Glomerular endothelial cell (primary cell): ENCODE results near the gene TET3. TPM values are rescaled to one million over a fixed set of nuclear protein-coding genes. Genes with fewer than 3 reads are reported as not detected.
"Not testable (repeated sequence)": the region's sequence is repeated elsewhere in the genome, so short reads cannot be mapped to it uniquely, and the experiment has no call there.

Experiments used
- DNase-seq: peaks from one replicate; pipeline ENCODE4 v3.0.0-alpha.2; 2011; ENCODE audit warnings: low read depth, low spot score; ENCODE audit errors: extremely low read depth
- total RNA-seq: library from RNA; depleted of rRNA; stranded (reverse); fragments of >200 nt; gene quantifications from 2 replicates; pipeline ENCODE4 v1.2.3, GENCODE V29; 2015

Gene TET3
- 5.7 and 13.7 TPM in 2 replicates for total RNA-seq

DNA sequence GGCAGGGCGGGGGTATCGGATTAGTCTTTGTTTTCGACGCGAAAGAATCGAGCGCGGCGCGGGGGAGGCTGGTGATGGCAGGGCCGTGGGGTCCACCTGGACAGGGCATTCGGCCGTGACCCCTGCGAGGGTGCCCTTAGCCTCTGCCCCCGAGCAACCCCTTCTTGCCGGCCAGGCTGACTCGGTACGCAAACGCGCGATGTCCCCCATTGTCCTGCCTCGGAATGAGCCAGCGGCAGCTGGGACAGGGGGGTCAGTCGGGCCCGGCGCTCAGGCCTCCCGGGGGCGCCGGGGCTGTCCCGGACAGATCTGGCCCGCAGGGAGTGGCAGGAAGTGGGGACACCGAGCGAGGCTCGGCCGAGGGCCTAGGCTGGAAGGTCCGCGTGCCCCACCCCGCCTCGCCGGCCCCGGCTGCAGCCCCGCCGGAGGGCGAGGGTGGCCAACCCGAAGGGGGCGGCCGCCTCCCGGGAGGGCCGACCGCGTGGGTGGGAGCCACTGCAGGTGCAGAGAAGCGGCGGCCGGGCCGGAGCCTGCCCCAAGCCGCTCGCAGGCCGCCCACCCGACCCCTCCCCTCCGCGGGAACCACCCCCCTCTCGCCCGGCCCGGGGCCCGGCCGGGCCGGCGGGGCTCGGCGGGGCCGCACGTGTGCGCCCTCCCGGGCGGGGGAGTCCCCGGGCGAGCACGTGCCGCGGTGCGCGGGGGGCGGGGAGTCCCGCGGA lies at the start of gene TET3:
Gene TET3 (plus strand): TSS at position 708 of the 719 bp plus-strand sequence. CDS start 1,494 bp downstream, outside the sequence.
- no peak for DNase-seq

DNA sequence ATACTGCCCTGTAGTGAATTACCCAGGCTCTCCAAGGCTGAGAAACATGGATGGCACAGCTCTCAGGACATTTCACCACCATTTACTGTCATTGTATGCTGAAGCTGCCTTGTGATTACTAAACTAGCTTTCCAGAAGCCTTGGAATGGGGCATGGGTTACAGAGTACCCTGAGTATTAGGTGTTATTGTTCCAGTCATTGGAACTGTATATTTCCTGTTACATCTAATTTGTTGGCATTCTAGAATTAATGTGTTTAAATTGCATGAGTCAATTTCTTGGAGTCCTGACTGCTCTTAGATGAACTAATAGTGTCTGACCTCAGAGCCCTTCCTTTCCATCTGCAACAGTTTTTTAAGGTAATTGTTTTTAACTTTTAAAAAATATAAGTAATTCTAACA lies 49.1 kb upstream of the TET3 start:
- DNase-seq = no peak

DNA sequence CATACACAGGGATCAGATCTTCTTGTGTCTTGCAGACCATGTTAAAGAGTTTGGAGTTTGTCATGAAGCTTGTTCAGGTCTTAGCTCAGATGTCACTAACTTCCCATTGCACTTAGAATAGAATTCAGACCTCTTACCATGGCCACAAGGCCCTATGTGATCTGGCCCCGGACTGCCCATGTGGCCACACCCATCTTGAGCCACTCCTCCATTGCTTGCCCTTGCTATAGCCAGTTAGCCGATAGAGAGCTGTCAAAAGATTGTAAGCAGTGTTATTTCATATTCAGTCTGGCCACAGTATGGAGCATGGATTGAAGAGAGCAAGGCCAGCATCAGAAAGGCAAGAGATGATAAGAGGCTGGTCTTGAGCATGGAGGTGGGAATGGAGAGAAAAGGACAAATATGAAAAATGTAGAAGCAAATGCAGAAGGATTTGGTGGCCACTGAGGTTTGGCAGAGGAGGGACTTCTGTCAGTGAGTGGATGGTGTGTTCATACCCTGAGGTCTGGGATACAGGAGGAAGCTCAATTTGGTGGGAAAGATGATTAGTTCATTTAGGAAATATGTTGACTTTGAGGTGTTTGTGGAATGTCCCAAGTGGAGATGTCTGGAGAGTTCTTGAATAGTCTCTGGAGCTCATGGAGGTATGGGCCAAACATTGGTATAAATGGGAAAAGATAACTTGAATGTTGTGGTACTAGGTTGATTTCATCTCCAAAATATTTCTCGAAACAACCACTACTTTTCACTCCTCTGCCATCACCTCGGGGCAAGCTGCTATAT lies 47.4 kb upstream of the TET3 start:
- DNase-seq = no peak

DNA sequence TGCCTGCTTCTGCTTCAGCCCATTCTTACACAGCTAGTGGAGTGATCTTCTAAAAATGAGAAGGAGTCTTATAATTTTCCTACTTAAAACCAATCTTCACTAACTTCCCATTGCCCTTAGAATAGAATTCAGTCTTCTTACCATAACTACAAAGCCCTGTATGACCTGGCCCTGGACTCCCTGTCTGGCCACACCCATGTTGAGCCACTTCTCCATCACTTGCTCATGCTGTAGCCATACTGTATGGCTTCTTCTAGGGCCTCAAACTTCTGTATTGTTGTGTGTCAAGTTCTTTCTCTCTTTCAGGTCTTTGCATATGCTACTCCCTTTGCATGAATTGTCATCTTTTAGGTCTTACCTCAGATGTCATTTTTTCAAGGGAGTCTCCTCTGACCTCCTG lies 46.8 kb upstream of the TET3 start:
- no peak for DNase-seq

DNA sequence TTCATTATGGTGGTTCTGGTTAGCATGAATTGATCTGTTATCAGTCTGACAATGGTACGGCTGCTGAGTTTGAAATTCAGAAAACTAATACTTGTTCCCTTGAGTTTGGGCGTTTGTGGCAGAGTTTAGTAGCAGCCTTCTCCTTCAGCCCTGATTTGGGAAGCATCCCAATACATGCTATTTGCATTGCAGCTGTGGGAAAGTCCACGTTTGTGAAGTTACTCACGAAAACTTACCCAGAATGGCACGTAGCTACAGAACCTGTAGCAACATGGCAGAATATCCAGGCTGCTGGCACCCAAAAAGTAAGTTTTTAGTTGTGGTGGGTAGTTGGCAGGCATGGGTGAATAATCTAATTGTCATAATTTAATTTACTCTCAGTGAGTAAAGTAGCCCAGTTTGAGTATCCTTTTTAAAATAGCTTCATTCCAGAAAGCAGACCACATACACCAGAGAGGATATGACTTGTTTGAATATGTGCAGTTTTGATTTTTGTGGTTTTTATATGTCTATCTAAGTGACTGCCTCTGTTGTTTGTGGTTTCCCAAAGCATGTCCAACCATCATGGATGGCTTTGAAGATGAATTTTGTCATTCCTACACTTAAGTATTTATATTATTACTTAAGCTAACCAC lies 45.9 kb upstream of the TET3 start:
- DNase-seq = no peak

DNA sequence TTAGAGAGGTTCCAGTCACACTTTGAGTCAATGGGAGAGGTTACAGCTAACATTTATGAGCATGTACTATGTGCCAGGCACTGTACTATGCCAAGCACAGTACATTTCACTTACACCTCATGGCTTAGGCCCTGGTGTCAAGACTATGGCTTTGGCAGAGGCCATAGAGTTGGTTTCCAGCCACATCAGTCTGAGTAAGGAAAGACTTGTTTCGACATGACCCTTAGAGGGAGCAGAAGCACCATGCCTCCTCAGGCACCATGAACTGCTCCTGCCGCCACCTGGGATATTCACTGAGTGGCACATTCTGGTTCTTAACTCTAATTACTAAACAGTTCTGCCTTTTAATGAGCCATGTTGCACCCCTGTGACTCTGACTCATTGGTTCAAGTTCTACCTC lies 45.3 kb upstream of the TET3 start:
- no peak for DNase-seq

DNA sequence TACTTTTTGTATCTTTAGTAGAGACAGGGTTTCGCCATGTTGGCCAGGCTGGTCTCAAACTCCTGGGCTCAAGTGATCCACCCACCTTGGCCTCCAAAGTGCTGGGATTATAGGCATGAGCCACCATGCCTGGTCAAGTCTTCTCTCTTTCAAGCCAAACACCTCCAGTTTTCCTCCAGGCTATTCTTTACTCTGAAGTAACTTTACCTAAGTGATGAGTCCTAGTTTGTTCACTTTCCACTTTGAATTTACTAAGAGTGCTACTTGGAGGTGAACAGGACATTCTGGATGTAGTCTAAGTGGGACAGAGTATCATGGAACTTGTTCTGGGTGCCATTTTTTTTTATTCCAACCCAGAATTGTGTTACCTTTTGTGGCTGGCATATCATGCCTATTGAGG lies 44.6 kb upstream of the TET3 start:
- not testable (repeated sequence) for DNase-seq

DNA sequence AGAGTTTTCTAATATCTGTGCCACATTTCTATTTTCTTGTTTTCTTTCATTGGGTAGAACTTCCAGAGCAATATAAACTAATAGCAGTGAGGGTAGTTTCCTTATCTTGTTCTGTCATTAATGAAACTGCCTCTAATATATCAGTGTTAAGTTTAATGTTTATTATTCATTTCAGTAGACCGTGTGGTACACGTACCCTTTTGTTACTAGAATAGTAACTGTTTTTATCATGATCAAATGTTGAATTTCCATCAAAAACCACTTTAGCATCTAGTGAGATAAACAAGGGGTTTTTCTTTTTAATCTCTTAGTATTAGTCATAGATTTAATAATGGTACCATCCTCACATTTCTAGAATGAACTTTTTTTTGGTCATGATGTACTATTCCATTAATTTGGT lies 42.0 kb upstream of the TET3 start:
- no peak for DNase-seq

DNA sequence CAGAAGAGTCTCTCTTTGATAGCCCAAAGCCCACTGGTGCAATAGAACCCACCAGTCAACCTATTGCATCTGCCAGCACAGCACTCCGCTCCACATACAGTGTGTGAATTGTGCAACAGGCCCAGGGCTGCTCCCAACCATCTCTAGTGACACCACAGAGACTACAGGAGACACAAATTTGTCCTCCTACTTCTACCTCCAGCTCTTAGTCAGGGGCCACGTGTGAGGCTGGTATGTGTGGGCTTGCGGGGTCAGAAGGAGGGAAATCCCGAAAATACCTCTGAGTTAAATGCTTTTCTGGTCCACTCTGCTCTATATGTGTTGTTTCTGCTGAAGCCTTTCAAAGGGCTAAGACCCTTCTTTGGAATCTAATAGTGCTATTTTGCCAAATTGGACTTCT lies 40.0 kb upstream of the TET3 start:
- no peak for DNase-seq

DNA sequence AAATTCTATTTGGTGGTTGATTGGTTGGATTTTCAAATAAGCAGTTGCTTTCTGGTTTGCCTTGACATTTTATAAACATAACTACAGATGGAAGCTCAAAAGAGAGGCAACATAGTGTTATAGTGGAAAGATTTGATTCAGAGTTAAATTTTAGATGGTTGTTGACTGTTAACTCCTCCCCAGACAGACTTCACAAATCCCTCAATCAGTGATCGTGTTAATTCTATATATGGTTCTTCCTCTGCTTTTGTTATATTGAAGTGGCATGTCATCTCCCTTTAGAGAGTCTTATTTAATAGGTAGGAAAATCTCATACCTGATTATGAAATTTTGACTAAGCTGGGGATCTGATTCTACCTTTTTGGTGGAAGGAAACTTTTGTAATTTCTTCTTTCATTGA lies 38.5 kb upstream of the TET3 start:
- no peak for DNase-seq

DNA sequence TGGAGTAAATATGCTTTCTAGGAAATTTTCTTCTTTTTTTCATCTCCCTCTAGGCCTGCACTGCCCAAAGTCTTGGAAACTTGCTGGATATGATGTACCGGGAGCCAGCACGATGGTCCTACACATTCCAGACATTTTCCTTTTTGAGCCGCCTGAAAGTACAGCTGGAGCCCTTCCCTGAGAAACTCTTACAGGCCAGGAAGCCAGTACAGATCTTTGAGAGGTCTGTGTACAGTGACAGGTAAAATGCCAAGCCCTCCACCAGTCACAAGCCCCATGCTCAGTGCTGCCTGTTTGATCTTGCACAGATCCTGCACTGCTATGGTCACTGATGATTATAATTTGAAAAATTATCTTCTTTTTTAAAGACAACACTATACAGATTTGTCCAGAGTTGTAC lies 38.0 kb upstream of the TET3 start:
- DNase-seq = no peak

DNA sequence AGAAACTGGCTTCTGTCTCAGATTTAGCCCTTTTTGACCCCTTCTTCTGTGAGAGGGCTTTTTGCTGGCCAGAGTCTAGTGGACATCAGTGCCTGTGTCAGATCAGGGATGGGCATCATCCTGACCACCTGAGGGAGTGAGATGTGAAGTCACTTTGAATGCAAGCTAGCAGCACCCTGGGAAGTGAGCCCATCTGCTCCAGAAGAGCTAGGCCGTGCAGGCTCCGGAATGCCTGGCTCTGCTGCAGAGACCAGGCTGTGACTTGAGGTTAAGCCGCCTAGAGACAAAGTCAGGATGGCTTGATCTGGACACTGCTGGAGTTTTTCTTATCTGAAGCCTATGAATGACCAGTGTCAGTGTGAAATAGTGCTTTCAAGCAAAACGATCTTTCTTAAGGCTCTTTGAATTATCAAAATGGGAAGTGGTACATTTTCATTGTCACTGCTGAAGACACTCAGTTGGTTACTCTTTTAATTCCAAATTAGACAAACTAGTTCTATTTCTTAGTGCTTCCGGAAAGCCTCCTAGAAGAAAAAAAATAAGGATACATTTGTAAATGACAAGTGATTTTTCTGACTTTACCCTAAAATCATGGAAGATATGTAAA lies 37.2 kb upstream of the TET3 start:
- DNase-seq = no peak

DNA sequence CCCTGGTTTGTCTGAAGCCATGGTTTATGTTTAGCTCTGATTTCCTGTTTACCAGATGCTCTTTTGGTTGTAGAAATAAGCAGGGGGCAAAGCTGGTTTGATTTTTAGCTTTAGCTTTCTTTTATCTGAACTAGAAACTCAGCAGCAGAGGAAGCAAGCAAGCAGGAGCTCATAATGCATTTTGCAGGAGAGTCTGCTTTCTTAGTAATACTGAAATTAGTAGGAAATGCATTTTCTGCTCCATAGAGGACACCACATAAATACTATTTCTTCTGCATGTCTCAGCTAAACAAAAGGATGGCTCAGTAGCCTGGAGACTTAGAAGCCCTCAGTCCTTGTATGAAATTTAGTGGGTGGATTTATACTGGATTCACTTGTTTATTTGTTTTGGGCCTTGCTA lies 34.9 kb upstream of the TET3 start:
- DNase-seq = no peak

DNA sequence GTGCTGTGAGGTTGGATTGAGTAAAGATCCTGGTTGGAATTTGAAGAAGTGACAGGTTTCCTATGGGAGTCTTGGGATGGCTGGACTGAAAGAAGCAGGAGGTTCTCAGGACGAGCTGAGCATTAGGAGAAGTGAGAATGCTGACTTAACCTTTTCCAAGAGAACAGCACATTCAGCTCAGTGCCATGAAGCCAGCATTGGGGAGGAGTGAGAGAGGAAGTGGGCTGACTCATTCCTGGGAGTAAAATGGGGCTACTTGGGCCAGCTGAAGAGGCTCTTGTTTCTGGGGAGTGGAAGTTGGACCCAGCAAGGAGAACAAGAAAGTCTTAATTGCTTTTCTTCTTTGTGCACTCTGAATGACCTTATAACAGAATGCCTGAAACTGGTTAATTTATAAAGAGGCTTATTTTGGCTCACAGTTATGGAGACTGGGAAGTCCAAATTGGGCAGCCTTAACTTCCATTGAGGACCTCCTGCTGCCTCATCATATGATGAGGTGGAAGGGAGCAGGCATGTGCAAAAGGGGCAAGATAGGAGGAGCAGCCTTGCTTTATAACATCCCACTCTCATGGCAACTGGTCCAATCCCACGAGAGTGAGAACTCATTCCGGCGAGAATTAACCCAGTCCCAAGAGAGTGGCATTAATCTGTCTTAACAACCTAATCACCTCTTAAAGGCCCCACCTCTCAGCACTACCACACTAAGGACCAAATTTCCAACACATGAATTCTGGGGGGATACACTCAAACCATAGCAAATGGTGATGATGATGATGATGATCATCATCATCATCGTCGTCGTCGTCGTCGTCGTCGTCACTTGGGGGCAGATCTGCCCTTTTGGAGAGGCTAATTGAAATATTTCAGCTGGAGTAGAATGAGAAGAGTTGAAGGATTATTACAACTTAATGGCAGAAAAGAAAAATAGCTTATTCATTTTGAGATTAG lies 31.9 kb upstream of the TET3 start:
- peak; percentile 9 for DNase-seq

DNA sequence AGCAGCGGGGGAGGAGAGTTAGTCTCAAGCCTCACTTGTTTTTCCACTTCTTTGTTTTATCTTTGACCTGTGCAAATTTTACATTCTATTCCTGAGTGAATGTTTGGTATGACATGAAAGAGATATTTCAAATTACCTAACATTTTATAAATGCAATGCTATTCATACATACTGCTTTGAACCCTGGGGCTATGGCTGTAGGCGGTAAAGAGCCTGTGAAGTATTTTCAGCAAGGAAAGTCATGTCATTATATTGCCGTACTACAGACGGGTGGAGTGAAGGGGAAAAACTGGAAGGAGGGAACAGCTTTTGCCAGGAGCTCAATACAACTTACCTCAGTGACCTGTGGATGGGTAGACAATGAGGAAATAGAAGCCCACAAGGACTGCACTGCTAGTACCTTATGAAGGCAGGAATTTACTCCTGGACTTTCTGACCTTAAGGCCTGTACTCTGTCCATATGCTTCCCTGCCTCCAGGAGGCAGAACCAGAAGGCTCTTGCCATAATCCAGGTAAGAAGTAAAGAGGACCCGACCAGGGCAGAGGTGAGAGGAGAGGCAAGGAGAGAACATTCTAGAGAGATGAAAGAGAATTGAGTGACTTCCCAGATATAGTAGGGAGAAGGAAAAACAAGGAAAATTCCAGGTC lies 28.4 kb upstream of the TET3 start:
- DNase-seq = no peak

DNA sequence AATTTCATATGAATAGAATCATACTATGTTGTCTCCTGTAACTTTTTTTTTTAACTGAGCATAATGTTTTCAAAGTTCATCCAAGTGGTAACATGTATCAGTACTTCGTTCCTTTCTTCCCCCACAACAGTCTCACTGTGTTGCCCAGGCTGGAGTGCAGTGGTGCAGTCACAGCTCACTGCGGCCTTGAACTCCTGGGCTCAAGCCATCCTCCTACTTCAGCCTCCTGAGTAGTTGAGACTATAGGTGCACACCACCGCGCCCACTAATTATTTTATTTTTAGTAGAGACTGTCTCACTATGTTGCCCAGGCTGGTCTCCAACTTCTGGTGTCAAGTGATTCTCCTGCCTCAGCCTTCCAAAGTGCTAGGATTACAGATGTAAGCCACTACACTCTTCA lies 23.4 kb upstream of the TET3 start:
- DNase-seq = no peak

DNA sequence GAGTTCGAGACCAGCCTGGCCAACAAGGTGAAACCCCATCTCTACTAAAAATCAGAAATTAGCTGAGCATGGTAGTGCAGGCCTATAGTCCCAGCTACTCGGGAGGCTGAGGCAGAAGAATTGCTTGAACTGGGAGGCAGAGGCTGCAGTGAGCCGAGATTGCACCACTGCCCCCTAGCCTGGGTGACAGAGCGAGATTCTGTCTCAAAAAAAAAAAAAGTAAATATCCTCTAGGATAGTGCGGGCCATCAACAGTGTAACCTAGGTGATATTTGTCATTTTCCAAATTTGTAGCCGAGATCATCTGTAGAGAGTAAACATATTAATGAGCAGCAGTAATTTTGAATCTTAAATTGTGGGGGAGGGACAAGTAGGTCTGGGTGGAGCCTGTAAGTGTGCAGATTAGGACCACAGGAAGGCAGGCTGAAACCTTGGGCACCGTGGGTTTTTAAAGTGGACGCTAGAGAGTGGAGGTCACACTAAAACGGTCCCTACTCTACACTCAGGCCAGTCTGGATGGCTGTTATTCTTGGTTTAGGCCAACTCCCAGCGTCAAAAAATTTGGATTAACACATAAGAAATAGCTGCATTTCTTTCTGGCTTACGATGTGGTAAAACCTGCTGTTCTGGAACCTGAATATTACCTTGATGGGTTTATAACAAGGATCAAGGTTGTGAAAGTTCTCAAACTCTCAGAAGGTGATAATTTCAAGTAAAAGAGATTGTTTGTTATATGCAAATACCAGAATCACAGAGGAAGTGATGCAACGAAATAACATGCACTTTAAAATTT lies 22.7 kb upstream of the TET3 start:
- DNase-seq = no peak

DNA sequence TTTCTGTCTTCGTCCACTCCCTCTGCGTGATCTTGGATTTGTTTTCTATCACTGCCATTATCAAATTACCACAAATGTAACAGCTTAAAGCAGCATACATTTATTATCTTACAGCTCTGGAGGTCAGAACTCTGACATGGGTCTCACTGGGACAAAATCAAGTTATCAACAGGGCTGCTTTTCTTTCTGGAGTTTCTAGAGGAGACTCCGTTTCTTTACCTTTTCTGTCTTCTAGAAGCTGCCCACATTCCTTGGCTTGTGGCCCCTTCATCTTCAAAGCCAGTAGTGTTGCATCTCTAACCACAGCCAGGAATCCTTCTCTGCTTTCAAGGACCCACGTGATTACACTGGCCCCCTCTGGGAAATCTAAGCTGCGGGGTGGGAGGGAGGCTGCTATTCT lies 21.9 kb upstream of the TET3 start:
- no peak for DNase-seq
